Gastroesophageal sphincter (tissue), 4 donors: ENCODE data around the gene ZNF783. TPM values are rescaled to one million over a fixed set of nuclear protein-coding genes. Genes with fewer than 3 reads are reported as not detected.

ENCODE experiments used
- ATAC-seq: fragments of 150-250 bp; one replicate; pipeline ENCODE4 v1.9.1; 2016; ENCODE audit warnings: mild to moderate bottlenecking, moderate library complexity
- H3K27ac ChIP-seq, 4 donors: fragments of 200-600 bp; sonication (generic) in 3 of 4; 1 replicate in 3 of 4; 2 replicates in 1 of 4; pipeline ENCODE4 v1.5.1; 2016 to 2019
- H3K27me3 ChIP-seq: fragments of 200-600 bp; sonication (generic); one replicate; pipeline ENCODE4 v1.5.1; 2019
- H3K36me3 ChIP-seq, 2 donors: fragments of 200-600 bp; sonication (generic); one replicate each; pipeline ENCODE4 v1.5.1; 2019; ENCODE audit warnings: control low read depth in 1 of 2
- H3K4me1 ChIP-seq, 3 donors: fragments of 200-600 bp; sonication (generic); 1 replicate in 2 of 3; 2 replicates in 1 of 3; pipeline ENCODE4 v1.5.1; 2016 to 2019; ENCODE audit warnings: control low read depth in 2 of 3
- H3K4me3 ChIP-seq, 2 donors: fragments of 200-600 bp; sonication (generic); one replicate each; pipeline ENCODE4 v1.5.1; 2019; ENCODE audit warnings: mild to moderate bottlenecking in 1 of 2, moderate library complexity in 1 of 2
- H3K9me3 ChIP-seq, 3 donors: fragments of 200-600 bp; sonication (generic); one replicate each; pipeline ENCODE4 v1.5.1; 2017 to 2019; ENCODE audit warnings: control low read depth in 2 of 3
- CTCF ChIP-seq, 4 experiments: fragments of 200-600 bp in 2 of 4; fragments of 450-650 bp in 2 of 4; sonication (generic) in 1 of 4; IDR thresholded peaks; one replicate each; pipeline ENCODE4 v1.5.1; 2017 to 2019; ENCODE audit warnings: antibody characterized with exemption in 4 of 4, mild to moderate bottlenecking in 2 of 4, moderate library complexity in 2 of 4
- EP300 ChIP-seq: sonication (generic); formaldehyde crosslinking; IDR thresholded peaks from one replicate; pipeline ENCODE4 v1.6.1; 2017; ENCODE audit warnings: antibody characterized with exemption, mild to moderate bottlenecking
- POLR2A ChIP-seq, 2 donors: fragments of 450-650 bp; IDR thresholded peaks; one replicate each; pipeline ENCODE4 v1.6.1; 2017; ENCODE audit warnings: antibody characterized with exemption in 2 of 2, mild to moderate bottlenecking in 2 of 2, moderate library complexity in 1 of 2
- POLR2AphosphoS5 ChIP-seq: sonication (generic); formaldehyde crosslinking; IDR thresholded peaks from one replicate; pipeline ENCODE4 v1.6.1; 2017; ENCODE audit warnings: antibody characterized with exemption
- WGBS, 2 donors: methylation state at CpG; one replicate each; pipeline ENCODE4 v1.1.5; 2018; ENCODE audit warnings: low coverage in 1 of 2; 5-methylcytosine and 5-hydroxymethylcytosine counted together
- total RNA-seq, 4 donors: library from RNA; depleted of rRNA; stranded (reverse); fragments of >200 nt; gene quantifications; one replicate each; pipeline ENCODE4 v1.1.0, GENCODE V29; 2016

ZNF783 gene
- total RNA-seq, 4 donors from 2014 or later, result 8.5 to 17.0 (median 13.1) TPM

GRCh38 chr7:149218469-149219420, 43.3 kb upstream of the ZNF783 start:
- WGBS, 2 donors, result 72 to 79% methylated on average over 4 to 8 of the region's 10 CpGs
- no peaks in the 10 kb centered on the region for H3K4me1 ChIP-seq
- ATAC-seq, result no peak
- H3K27me3 ChIP-seq, result no peaks in the 10 kb centered on the region
- TF ChIP-seq POLR2AphosphoS5 (no peak), CTCF (IDR thresholded peaks at IDR 0.05) (no peak), EP300 (no peak), POLR2A (IDR thresholded peaks at IDR 0.05) (no peak)
- H3K27ac ChIP-seq, result no peak overlapping the region
- H3K4me3 ChIP-seq, result no peak overlapping the region
- no peaks in the 10 kb centered on the region for H3K9me3 ChIP-seq
- peaks cover 0 to 100% of the 10 kb centered on the region in 2 donors for H3K36me3 ChIP-seq

GRCh38 chr7:149220534-149220933, 41.5 kb upstream of the ZNF783 start:
- Histone ChIP-seq H3K36me3 (peaks cover 0 to 100% of the 10 kb centered on the region in 2 donors), H3K4me3 (no peak overlapping the region), H3K27me3 (no peaks in the 10 kb centered on the region), H3K9me3 (no peaks in the 10 kb centered on the region), H3K27ac (no peak overlapping the region), H3K4me1 (no peaks in the 10 kb centered on the region)
- no peak for ATAC-seq
- 60 to 73% methylated on average over 4 to 6 of the region's 6 CpGs for WGBS, 2 donors
- TF ChIP-seq EP300 (no peak), CTCF (IDR thresholded peaks at IDR 0.05) (no peak), POLR2A (IDR thresholded peaks at IDR 0.05) (no peak), POLR2AphosphoS5 (no peak)

- Histone ChIP-seq H3K27ac (no peak overlapping the region), H3K36me3 (peaks cover 0 to 80% of the 10 kb centered on the region in 2 donors), H3K4me1 (no peaks in the 10 kb centered on the region), H3K9me3 (no peaks in the 10 kb centered on the region), H3K4me3 (no peak overlapping the region), H3K27me3 (no peaks in the 10 kb centered on the region)
- no peak for ATAC-seq
- WGBS, 2 donors, result 100% methylated on average over 1 of the region's 8 CpGs; no CpG with 5 or more reads in 1 of the 2 donors
- no peak for TF ChIP-seq POLR2AphosphoS5
- no peak for TF ChIP-seq EP300
- TF ChIP-seq POLR2A (IDR thresholded peaks at IDR 0.05), result no peak
- TF ChIP-seq CTCF (IDR thresholded peaks at IDR 0.05), result no peak
Observed at GRCh38 chr7:149223176-149223575, 38.8 kb upstream of the ZNF783 start.

- TF ChIP-seq POLR2AphosphoS5, result no peak
- TF ChIP-seq POLR2A (IDR thresholded peaks at IDR 0.05), result no peak
- TF ChIP-seq EP300, result no peak
- no peak for TF ChIP-seq CTCF (IDR thresholded peaks at IDR 0.05)
- no peak for ATAC-seq
- H3K36me3 ChIP-seq, result peaks cover 0 to 74% of the 10 kb centered on the region in 2 donors
Observed at GRCh38 chr7:149223761-149224160, 38.2 kb upstream of the ZNF783 start.

GRCh38 chr7:149224352-149224751, 37.6 kb upstream of the ZNF783 start:
- Histone ChIP-seq H3K27me3 (no peaks in the 10 kb centered on the region), H3K36me3 (peaks cover 0 to 68% of the 10 kb centered on the region in 2 donors), H3K4me3 (no peak overlapping the region), H3K27ac (no peak overlapping the region), H3K4me1 (no peaks in the 10 kb centered on the region), H3K9me3 (no peaks in the 10 kb centered on the region)
- ATAC-seq, result no peak
- TF ChIP-seq CTCF (IDR thresholded peaks at IDR 0.05), result no peak
- TF ChIP-seq EP300, result no peak
- TF ChIP-seq POLR2A (IDR thresholded peaks at IDR 0.05), result no peak
- TF ChIP-seq POLR2AphosphoS5, result no peak
- WGBS, 2 donors, result no CpG with 5 or more reads among the region's 37 CpGs

More at GRCh38 chr7:149223761-149224160, 38.2 kb upstream of the ZNF783 start:
- Histone ChIP-seq H3K27me3 (no peaks in the 10 kb centered on the region), H3K27ac (no peak overlapping the region), H3K9me3 (no peaks in the 10 kb centered on the region), H3K4me3 (no peak overlapping the region), H3K4me1 (no peaks in the 10 kb centered on the region)
- 100% methylated on average over 1 of the region's 39 CpGs; no CpG with 5 or more reads in 1 of the 2 donors for WGBS, 2 donors
